ENCODE data around the gene RPL41. TPM values are rescaled to one million over a fixed set of nuclear protein-coding genes. Genes with fewer than 3 reads are reported as not detected.

RPL41 gene
- total and polyA plus RNA-seq, 10 of the 15 experiments (the other 5 are each of a cell fraction or from before 2014, with no cell fraction given), result 4,144 to 19,112 (median 8,004) TPM

DNA sequence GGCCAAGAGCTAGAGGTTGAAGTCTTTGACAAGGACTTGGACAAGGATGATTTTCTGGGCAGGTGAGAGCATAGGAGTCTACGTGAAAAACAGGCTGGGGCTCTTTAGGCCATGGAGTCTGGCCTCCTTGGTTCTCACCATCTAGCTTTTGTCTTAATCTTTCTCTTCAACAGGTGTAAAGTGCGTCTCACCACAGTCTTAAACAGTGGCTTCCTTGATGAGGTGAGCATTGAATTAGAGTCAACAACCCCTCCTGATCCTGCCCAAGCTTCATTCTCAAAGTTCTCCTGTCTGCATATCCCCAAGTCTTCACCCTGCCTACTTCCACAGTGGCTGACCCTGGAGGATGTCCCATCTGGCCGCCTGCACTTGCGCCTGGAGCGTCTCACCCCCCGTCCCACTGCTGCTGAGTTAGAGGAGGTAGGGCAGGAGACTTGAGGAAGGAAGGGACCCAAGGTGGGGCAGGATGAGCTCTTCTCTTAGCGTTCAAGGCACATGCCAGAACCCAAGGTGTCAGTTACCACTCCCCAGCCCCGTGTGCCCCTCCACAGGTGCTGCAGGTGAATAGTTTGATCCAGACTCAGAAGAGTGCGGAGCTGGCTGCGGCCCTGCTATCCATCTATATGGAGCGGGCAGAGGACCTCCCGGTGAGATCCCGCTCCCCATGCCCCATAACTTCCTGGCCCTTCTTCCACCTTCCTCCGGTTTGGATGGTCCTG is 21.6 kb downstream of the RPL41 start:
- Histone ChIP-seq H3K27ac (ENCODE audit: control insufficient read depth, insufficient read depth) (no peak overlapping the region), H3K9me3 (replicated peaks; ENCODE audit: control insufficient read depth, insufficient read depth, low read length) (no peaks in the 10 kb centered on the region), H3K27me3 (replicated peaks in 1 of 2; ENCODE audit: control insufficient read depth in 2 of 2, insufficient read depth in 2 of 2, low read length in 1 of 2) (no peaks in the 10 kb centered on the region), H3K9ac (ENCODE audit: control insufficient read depth, insufficient read depth, low read length) (no peak overlapping the region), H3K36me3 (ENCODE audit: control insufficient read depth in 2 of 2, insufficient read depth in 2 of 2, low read length in 1 of 2) (peaks cover 15 to 25% of the 10 kb centered on the region in 2 experiments), H2AFZ (ENCODE audit: control insufficient read depth, low read depth, low read length) (no peak overlapping the region), H3K4me2 (ENCODE audit: control insufficient read depth, insufficient read depth) (no peak overlapping the region), H3K79me2 (ENCODE audit: control insufficient read depth, insufficient read depth, low read length) (no peaks in the 10 kb centered on the region), H4K20me1 (ENCODE audit: control insufficient read depth, insufficient read depth) (no peaks in the 10 kb centered on the region), H3K4me1 (ENCODE audit: control insufficient read depth, insufficient read depth, low read length) (no peaks in the 10 kb centered on the region), H3K4me3 (no peak overlapping the region)
- TF ChIP-seq CREM (IDR thresholded peaks at IDR 0.05; ENCODE audit: low read depth), result no peak
- TF ChIP-seq CBFB (IDR thresholded peaks at IDR 0.05; ENCODE audit: low read depth), result no peak
- no peak for TF ChIP-seq RCOR1 (conservative IDR thresholded peaks at IDR 0.05; ENCODE audit: low read depth, low read length)
- TF ChIP-seq ZZZ3 (IDR thresholded peaks at IDR 0.05; ENCODE audit: control insufficient read depth, insufficient read length, low read depth), result no peak
- no peak for TF ChIP-seq CHD1 (IDR thresholded peaks at IDR 0.05; ENCODE audit: low read depth, low read length)
- TF ChIP-seq, protein P1, sequence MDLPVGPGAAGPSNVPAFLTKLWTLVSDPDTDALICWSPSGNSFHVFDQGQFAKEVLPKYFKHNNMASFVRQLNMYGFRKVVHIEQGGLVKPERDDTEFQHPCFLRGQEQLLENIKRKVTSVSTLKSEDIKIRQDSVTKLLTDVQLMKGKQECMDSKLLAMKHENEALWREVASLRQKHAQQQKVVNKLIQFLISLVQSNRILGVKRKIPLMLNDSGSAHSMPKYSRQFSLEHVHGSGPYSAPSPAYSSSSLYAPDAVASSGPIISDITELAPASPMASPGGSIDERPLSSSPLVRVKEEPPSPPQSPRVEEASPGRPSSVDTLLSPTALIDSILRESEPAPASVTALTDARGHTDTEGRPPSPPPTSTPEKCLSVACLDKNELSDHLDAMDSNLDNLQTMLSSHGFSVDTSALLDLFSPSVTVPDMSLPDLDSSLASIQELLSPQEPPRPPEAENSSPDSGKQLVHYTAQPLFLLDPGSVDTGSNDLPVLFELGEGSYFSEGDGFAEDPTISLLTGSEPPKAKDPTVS (IDR thresholded peaks at IDR 0.05; ENCODE audit: low read depth, low read length), result no peak
- TF ChIP-seq, protein P2, sequence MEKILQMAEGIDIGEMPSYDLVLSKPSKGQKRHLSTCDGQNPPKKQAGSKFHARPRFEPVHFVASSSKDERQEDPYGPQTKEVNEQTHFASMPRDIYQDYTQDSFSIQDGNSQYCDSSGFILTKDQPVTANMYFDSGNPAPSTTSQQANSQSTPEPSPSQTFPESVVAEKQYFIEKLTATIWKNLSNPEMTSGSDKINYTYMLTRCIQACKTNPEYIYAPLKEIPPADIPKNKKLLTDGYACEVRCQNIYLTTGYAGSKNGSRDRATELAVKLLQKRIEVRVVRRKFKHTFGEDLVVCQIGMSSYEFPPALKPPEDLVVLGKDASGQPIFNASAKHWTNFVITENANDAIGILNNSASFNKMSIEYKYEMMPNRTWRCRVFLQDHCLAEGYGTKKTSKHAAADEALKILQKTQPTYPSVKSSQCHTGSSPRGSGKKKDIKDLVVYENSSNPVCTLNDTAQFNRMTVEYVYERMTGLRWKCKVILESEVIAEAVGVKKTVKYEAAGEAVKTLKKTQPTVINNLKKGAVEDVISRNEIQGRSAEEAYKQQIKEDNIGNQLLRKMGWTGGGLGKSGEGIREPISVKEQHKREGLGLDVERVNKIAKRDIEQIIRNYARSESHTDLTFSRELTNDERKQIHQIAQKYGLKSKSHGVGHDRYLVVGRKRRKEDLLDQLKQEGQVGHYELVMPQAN (conservative IDR thresholded peaks at IDR 0.05), result no peak
- TF ChIP-seq CHD2 (IDR thresholded peaks at IDR 0.05; ENCODE audit: borderline replicate concordance, low read depth, low read length), result no peak
- TF ChIP-seq NR2F1 (conservative IDR thresholded peaks at IDR 0.05), result no peak
- no peak for TF ChIP-seq SMARCA5 (IDR thresholded peaks at IDR 0.05)
- 98% methylated on average over 14 of the region's 14 CpGs for WGBS (ENCODE audit: insufficient coverage, insufficient replicate concordance, low lambda C conversion rate, missing lambda C conversion rate)
- ATAC-seq (no peak), FAIRE-seq (no peak), DNase-seq (ENCODE audit: low read depth, low spot score) (no peak)
- in situ Hi-C loops (cut with MboI), result no loop called here
- POLR2A ChIA-PET, result interaction anchor here (1.2 kb wide), 1 partner anchor 10 kb away, joined by 5 read pairs; the partner anchor contains the start of gene ESYT1
- CTCF ChIA-PET, result interaction anchor here (2.4 kb wide), 1 partner anchor 11 kb away, joined by 11 read pairs; the partner anchor contains the start of gene ESYT1
- RAD21 ChIA-PET (ENCODE audit: unreplicated experiment), result no interaction called here
- intact Hi-C loops (cut with micrococcal nuclease; ENCODE audit: unreplicated experiment), result no loop called here
- BruUV-seq (replicated peaks), result no TSS peak
- SMC1A ChIA-PET (ENCODE audit: uncharacterized antibody, unreplicated experiment), result no interaction called here
